Measurements from ENCODE around the gene TESK2.

Gene TESK2

GRCh38 chr1:45508295-45509151, 17.6 kb upstream of the TESK2 start:
- no peaks in the 10 kb centered on the region for H3K4me1 ChIP-seq (ENCODE audit: control insufficient read depth, insufficient read depth, low read length, unreplicated experiment)
- H3K27ac ChIP-seq (ENCODE audit: low read depth, low read length): no peak overlapping the region
- no peak overlapping the region for H2AFZ ChIP-seq (ENCODE audit: low read length, unreplicated experiment)
- peaks cover 31% of the 10 kb centered on the region for H3K36me3 ChIP-seq (ENCODE audit: insufficient read depth, low read length)
- H3K79me2 ChIP-seq (ENCODE audit: control insufficient read depth, insufficient read depth, low read length, unreplicated experiment): no peaks in the 10 kb centered on the region
- H3K4me3 ChIP-seq (ENCODE audit: low read depth, low read length): no peak overlapping the region
- H3K27me3 ChIP-seq (ENCODE audit: insufficient read depth, low read length): no peaks in the 10 kb centered on the region

DNA sequence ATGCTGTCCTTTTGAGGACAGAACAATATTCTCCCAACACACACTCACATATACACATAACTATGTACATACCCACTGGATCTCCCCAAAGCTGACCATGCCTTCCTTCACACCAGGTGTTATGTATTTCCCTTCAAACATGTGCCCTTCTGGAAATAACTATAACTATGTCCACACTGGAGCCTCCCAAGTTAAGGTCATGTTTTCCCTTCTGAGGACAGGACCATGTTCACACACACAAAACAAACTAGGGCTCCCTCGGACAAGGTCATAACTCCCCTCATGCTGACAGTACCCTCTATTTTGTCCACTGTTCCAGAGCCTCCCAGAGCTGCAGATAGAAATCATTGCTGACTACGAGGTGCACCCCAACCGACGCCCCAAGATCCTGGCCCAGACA, 16.9 kb upstream of the TESK2 start:
- Histone ChIP-seq H3K4me3 (ENCODE audit: low read depth, low read length) (no peak overlapping the region), H2AFZ (ENCODE audit: low read length, unreplicated experiment) (no peak overlapping the region), H3K27me3 (ENCODE audit: insufficient read depth, low read length) (no peaks in the 10 kb centered on the region), H3K4me1 (ENCODE audit: control insufficient read depth, insufficient read depth, low read length, unreplicated experiment) (no peaks in the 10 kb centered on the region), H3K79me2 (ENCODE audit: control insufficient read depth, insufficient read depth, low read length, unreplicated experiment) (no peaks in the 10 kb centered on the region), H3K36me3 (ENCODE audit: insufficient read depth, low read length) (peaks cover 26% of the 10 kb centered on the region), H3K27ac (ENCODE audit: low read depth, low read length) (no peak overlapping the region)

DNA sequence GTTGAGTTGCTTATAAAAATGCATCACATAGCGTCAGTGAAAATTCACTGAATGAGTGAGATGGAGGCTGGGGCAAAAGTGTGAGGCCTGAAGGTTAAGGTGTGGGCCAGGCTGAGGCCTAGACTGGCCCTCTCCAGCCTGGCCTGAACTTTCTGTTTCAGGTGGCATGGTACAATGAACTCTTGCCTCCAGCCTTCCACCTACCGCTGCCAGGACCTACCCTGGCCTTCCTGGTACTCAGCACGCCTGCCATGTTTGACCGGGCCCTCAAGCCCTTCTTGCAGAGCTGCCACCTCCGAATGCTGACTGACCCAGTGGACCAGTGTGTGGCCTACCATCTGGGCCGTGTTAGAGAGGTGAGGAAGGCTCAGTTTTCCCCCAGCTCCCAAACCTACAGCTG, 16.2 kb upstream of the TESK2 start:
- no peaks in the 10 kb centered on the region for H3K27me3 ChIP-seq (ENCODE audit: insufficient read depth, low read length)
- no peak overlapping the region for H3K4me3 ChIP-seq (ENCODE audit: low read depth, low read length)
- H3K36me3 ChIP-seq (ENCODE audit: insufficient read depth, low read length): peaks cover 20% of the 10 kb centered on the region
- no peaks in the 10 kb centered on the region for H3K79me2 ChIP-seq (ENCODE audit: control insufficient read depth, insufficient read depth, low read length, unreplicated experiment)
- no peak overlapping the region for H2AFZ ChIP-seq (ENCODE audit: low read length, unreplicated experiment)
- no peak overlapping the region for H3K27ac ChIP-seq (ENCODE audit: low read depth, low read length)
- H3K4me1 ChIP-seq (ENCODE audit: control insufficient read depth, insufficient read depth, low read length, unreplicated experiment): no peaks in the 10 kb centered on the region

GRCh38 chr1:45503462-45504360, 12.7 kb upstream of the TESK2 start:
- H3K79me2 ChIP-seq (ENCODE audit: control insufficient read depth, insufficient read depth, low read length, unreplicated experiment): peaks cover 10% of the 10 kb centered on the region
- no peaks in the 10 kb centered on the region for H3K36me3 ChIP-seq (ENCODE audit: insufficient read depth, low read length)
- H3K4me3 ChIP-seq (ENCODE audit: low read depth, low read length): no peak overlapping the region
- no peak overlapping the region for H3K27ac ChIP-seq (ENCODE audit: low read depth, low read length)
- no peaks in the 10 kb centered on the region for H3K27me3 ChIP-seq (ENCODE audit: insufficient read depth, low read length)
- H2AFZ ChIP-seq (ENCODE audit: low read length, unreplicated experiment): no peak overlapping the region
- H3K4me1 ChIP-seq (ENCODE audit: control insufficient read depth, insufficient read depth, low read length, unreplicated experiment): peaks cover 16% of the 10 kb centered on the region

GRCh38 chr1:45501505-45501859, 10.5 kb upstream of the TESK2 start:
- Histone ChIP-seq H3K27me3 (ENCODE audit: insufficient read depth, low read length) (no peaks in the 10 kb centered on the region), H3K27ac (ENCODE audit: low read depth, low read length) (no peak overlapping the region), H3K4me3 (ENCODE audit: low read depth, low read length) (peak overlapping the region; percentile 86), H3K79me2 (ENCODE audit: control insufficient read depth, insufficient read depth, low read length, unreplicated experiment) (peaks cover 10% of the 10 kb centered on the region), H3K4me1 (ENCODE audit: control insufficient read depth, insufficient read depth, low read length, unreplicated experiment) (peaks cover 16% of the 10 kb centered on the region), H2AFZ (ENCODE audit: low read length, unreplicated experiment) (no peak overlapping the region), H3K36me3 (ENCODE audit: insufficient read depth, low read length) (no peaks in the 10 kb centered on the region)

DNA sequence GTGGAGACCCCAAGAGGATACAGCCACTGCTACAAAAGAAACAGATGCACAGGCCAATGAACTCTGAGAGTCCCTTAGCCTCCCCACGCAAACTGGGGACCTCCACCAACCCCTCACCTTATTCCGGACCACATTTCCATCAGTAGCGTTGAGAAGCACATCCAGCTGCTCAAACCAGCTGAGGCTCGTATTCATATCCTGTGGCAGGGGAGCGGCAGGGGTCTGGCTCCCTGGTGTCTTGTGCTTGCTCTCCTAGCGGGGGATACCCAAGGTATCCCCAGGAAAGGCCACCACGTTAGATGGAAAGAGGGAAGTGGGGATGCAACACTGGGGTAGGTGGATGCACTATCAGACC, 8.4 kb upstream of the TESK2 start:
- Histone ChIP-seq H3K79me2 (ENCODE audit: control insufficient read depth, insufficient read depth, low read length, unreplicated experiment) (peaks cover 10% of the 10 kb centered on the region), H3K27ac (ENCODE audit: low read depth, low read length) (no peak overlapping the region), H3K4me1 (ENCODE audit: control insufficient read depth, insufficient read depth, low read length, unreplicated experiment) (peaks cover 16% of the 10 kb centered on the region), H3K36me3 (ENCODE audit: insufficient read depth, low read length) (no peaks in the 10 kb centered on the region), H3K4me3 (ENCODE audit: low read depth, low read length) (peak overlapping the region; percentile 86), H2AFZ (ENCODE audit: low read length, unreplicated experiment) (peak overlapping the region; percentile 73), H3K27me3 (ENCODE audit: insufficient read depth, low read length) (no peaks in the 10 kb centered on the region)

GRCh38 chr1:45498279-45498678, 7.3 kb upstream of the TESK2 start:
- Histone ChIP-seq H3K27me3 (ENCODE audit: insufficient read depth, low read length) (no peaks in the 10 kb centered on the region), H3K4me3 (ENCODE audit: low read depth, low read length) (no peak overlapping the region), H2AFZ (ENCODE audit: low read length, unreplicated experiment) (no peak overlapping the region), H3K36me3 (ENCODE audit: insufficient read depth, low read length) (no peaks in the 10 kb centered on the region), H3K27ac (ENCODE audit: low read depth, low read length) (no peak overlapping the region), H3K4me1 (ENCODE audit: control insufficient read depth, insufficient read depth, low read length, unreplicated experiment) (peaks cover 16% of the 10 kb centered on the region), H3K79me2 (ENCODE audit: control insufficient read depth, insufficient read depth, low read length, unreplicated experiment) (peaks cover 10% of the 10 kb centered on the region)

GRCh38 chr1:45493116-45493697, 2.2 kb upstream of the TESK2 start:
- H3K79me2 ChIP-seq (ENCODE audit: control insufficient read depth, insufficient read depth, low read length, unreplicated experiment): no peaks in the 10 kb centered on the region
- no peaks in the 10 kb centered on the region for H3K36me3 ChIP-seq (ENCODE audit: insufficient read depth, low read length)
- no peak overlapping the region for H3K27ac ChIP-seq (ENCODE audit: low read depth, low read length)
- no peak overlapping the region for H2AFZ ChIP-seq (ENCODE audit: low read length, unreplicated experiment)
- H3K27me3 ChIP-seq (ENCODE audit: insufficient read depth, low read length): no peaks in the 10 kb centered on the region
- no peak overlapping the region for H3K4me3 ChIP-seq (ENCODE audit: low read depth, low read length)
- H3K4me1 ChIP-seq (ENCODE audit: control insufficient read depth, insufficient read depth, low read length, unreplicated experiment): no peaks in the 10 kb centered on the region

- Histone ChIP-seq H2AFZ (ENCODE audit: low read length, unreplicated experiment) (no peak overlapping the region), H3K36me3 (ENCODE audit: insufficient read depth, low read length) (no peaks in the 10 kb centered on the region), H3K27me3 (ENCODE audit: insufficient read depth, low read length) (no peaks in the 10 kb centered on the region), H3K4me3 (ENCODE audit: low read depth, low read length) (no peak overlapping the region), H3K79me2 (ENCODE audit: control insufficient read depth, insufficient read depth, low read length, unreplicated experiment) (no peaks in the 10 kb centered on the region), H3K27ac (ENCODE audit: low read depth, low read length) (no peak overlapping the region), H3K4me1 (ENCODE audit: control insufficient read depth, insufficient read depth, low read length, unreplicated experiment) (no peaks in the 10 kb centered on the region)
These were observed 1.7 kb upstream of the TESK2 start for GRCh38 chr1:45492691-45493090.

DNA sequence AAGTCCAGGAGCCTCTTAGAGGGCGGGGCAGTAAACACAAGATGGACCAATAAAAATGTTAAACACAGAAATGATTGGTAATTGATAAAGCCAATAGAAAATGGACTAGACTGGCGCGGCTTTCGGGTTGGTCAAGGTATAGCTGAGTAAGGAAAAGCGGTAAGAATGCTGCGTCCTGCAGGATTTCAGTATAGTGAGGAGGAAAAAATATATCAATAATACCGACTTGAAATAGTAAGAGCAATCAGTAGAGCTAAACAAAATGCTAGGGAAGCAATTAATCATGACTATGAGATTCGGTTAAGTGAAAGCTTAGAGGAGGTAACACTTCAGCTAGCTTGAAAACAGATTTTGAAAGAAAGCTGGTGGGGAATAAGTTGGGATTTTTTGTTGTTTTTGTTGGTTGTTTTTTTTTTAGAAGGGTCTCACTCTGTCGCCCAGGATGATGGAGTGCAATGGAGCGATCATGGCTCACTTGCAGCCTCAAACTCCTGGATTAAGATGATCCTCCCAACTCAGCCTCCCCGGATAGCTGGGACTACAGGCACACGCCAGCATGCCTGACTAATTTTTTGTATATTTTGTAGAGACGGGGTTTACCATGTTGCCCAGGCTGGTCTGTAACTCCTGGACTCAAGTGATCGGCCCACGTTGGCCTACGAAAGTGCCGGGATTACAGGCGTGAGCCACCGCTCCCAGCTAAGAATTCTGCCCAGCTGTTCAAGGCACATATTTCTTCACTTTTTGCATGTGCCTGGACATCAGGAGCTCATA, 711 bp upstream of the TESK2 start:
- no peak overlapping the region for H3K27ac ChIP-seq (ENCODE audit: low read depth, low read length)
- no peaks in the 10 kb centered on the region for H3K27me3 ChIP-seq (ENCODE audit: insufficient read depth, low read length)
- H3K4me3 ChIP-seq (ENCODE audit: low read depth, low read length): peak overlapping the region; percentile 81
- no peaks in the 10 kb centered on the region for H3K4me1 ChIP-seq (ENCODE audit: control insufficient read depth, insufficient read depth, low read length, unreplicated experiment)
- H3K79me2 ChIP-seq (ENCODE audit: control insufficient read depth, insufficient read depth, low read length, unreplicated experiment): no peaks in the 10 kb centered on the region
- H3K36me3 ChIP-seq (ENCODE audit: insufficient read depth, low read length): no peaks in the 10 kb centered on the region
- no peak overlapping the region for H2AFZ ChIP-seq (ENCODE audit: low read length, unreplicated experiment)
